H1 (cell line): ENCODE measurements around the gene POU2F1.

Experiments used
- ATF2 ChIP-seq: IDR thresholded peaks from 2 replicates; pipeline ENCODE4 v1.6.1; 2012; ENCODE audit warnings: low read length, inconsistent platforms
- EZH2 ChIP-seq: fragments of 200-600 bp; sonication (generic); IDR thresholded peaks from 2 replicates; pipeline ENCODE4 v1.7.1; 2012; ENCODE audit warnings: low read depth, mild to moderate bottlenecking, moderate library complexity, low read length, inconsistent platforms; ENCODE audit not compliant: severe bottlenecking
- NANOG ChIP-seq: IDR thresholded peaks from 2 replicates; pipeline ENCODE4 v1.6.1; 2011; ENCODE audit warnings: low read length, low read depth, mild to moderate bottlenecking, inconsistent platforms; ENCODE audit not compliant: insufficient read depth, poor library complexity, severe bottlenecking
- NRF1 ChIP-seq: IDR thresholded peaks from 2 replicates; pipeline ENCODE4 v1.6.1; 2011; ENCODE audit warnings: mild to moderate bottlenecking, low read depth, low read length, improper control_type of control experiment
- POLR2A ChIP-seq, 2 experiments: IDR thresholded peaks; 1 replicate in 1 of 2; 2 replicates in 1 of 2; pipeline ENCODE4 v1.6.1; 2011; ENCODE audit warnings: low read depth in 2 of 2, low read length in 2 of 2, mild to moderate bottlenecking in 2 of 2; ENCODE audit errors: control extremely low read depth in 1 of 2
- POLR2AphosphoS5 ChIP-seq: IDR thresholded peaks from 2 replicates; pipeline ENCODE4 v1.6.1; 2011; ENCODE audit warnings: low read depth, low read length
- RAD21 ChIP-seq, 2 experiments: IDR thresholded peaks in 1 of 2; conservative IDR thresholded peaks in 1 of 2; 2 replicates each; pipeline ENCODE4 v1.6.1; 2011; ENCODE audit warnings: low read depth in 2 of 2, low read length in 2 of 2, improper control_type of control experiment in 1 of 2, inconsistent platforms in 1 of 2, mild to moderate bottlenecking in 1 of 2, moderate library complexity in 1 of 2
- SIRT6 ChIP-seq: IDR thresholded peaks from one replicate; pipeline ENCODE4 v1.7.1; 2012; ENCODE audit warnings: low read length, inconsistent platforms
- SUZ12 ChIP-seq: fragments of 200-600 bp; sonication (generic); IDR thresholded peaks from 2 replicates; pipeline ENCODE4 v1.6.1; 2012; ENCODE audit warnings: mild to moderate bottlenecking, inconsistent platforms, low read length, moderate library complexity, mixed read lengths
- TF ChIP-seq, protein P1 (sequence below), 3 experiments: IDR thresholded peaks; 1 replicate in 2 of 3; 2 replicates in 1 of 3; pipeline versions ENCODE4 v1.5.1 to v1.6.1; 2011; ENCODE audit warnings: low read length in 3 of 3, mild to moderate bottlenecking in 3 of 3, inconsistent platforms in 2 of 3, low read depth in 1 of 3, moderate library complexity in 1 of 3; ENCODE audit not compliant: insufficient read depth in 1 of 3; ENCODE audit errors: control extremely low read depth in 1 of 3

GRCh38 chr1:167442142-167442848, 221.6 kb downstream of the POU2F1 start:
- TF ChIP-seq POLR2A (IDR thresholded peaks at IDR 0.05; ENCODE audit: control extremely low read depth in 1 of 2, low read depth in 2 of 2, low read length in 2 of 2) (no peak), EZH2 (no peak), RAD21 (IDR thresholded peaks at IDR 0.05 in 1 of 2, conservative IDR thresholded peaks at IDR 0.05 in 1 of 2; ENCODE audit: low read depth in 2 of 2, low read length in 2 of 2) (peak; percentile 98 to 100), NANOG (no peak), POLR2AphosphoS5 (no peak), SUZ12 (no peak), SIRT6 (no peak), ATF2 (no peak), NRF1 (no peak)
- TF ChIP-seq, protein P1, sequence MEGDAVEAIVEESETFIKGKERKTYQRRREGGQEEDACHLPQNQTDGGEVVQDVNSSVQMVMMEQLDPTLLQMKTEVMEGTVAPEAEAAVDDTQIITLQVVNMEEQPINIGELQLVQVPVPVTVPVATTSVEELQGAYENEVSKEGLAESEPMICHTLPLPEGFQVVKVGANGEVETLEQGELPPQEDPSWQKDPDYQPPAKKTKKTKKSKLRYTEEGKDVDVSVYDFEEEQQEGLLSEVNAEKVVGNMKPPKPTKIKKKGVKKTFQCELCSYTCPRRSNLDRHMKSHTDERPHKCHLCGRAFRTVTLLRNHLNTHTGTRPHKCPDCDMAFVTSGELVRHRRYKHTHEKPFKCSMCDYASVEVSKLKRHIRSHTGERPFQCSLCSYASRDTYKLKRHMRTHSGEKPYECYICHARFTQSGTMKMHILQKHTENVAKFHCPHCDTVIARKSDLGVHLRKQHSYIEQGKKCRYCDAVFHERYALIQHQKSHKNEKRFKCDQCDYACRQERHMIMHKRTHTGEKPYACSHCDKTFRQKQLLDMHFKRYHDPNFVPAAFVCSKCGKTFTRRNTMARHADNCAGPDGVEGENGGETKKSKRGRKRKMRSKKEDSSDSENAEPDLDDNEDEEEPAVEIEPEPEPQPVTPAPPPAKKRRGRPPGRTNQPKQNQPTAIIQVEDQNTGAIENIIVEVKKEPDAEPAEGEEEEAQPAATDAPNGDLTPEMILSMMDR (IDR thresholded peaks at IDR 0.05; ENCODE audit: control extremely low read depth in 1 of 3, insufficient read depth in 1 of 3, low read depth in 1 of 3, low read length in 3 of 3): peak; percentile 91 to 97 (median 96)
